OCI-LY1 (cell line): ENCODE data around the gene NCOR2.

Source experiments
- CTCF ChIP-seq: fragments of 200-600 bp; sonication (generic), shearing (Covaris generic); IDR thresholded peaks from 2 replicates; pipeline ENCODE4 v1.5.1; 2017; ENCODE audit warnings: mild to moderate bottlenecking, antibody characterized with exemption, low read length, moderate library complexity, mixed read lengths
- EZH2 ChIP-seq: fragments of 200-600 bp; sonication (generic), shearing (Covaris generic); IDR thresholded peaks from 2 replicates; pipeline ENCODE4 v1.8.0; 2017; ENCODE audit warnings: borderline replicate concordance, mixed run types, mild to moderate bottlenecking, antibody characterized with exemption, low read length, moderate library complexity, mixed read lengths

- TF ChIP-seq CTCF, result no peak
- TF ChIP-seq EZH2, result no peak
Observed at GRCh38 chr12:124536641-124537040, 30.8 kb downstream of the NCOR2 start.
